Measurements from ENCODE around the gene ROR1.

DNA sequence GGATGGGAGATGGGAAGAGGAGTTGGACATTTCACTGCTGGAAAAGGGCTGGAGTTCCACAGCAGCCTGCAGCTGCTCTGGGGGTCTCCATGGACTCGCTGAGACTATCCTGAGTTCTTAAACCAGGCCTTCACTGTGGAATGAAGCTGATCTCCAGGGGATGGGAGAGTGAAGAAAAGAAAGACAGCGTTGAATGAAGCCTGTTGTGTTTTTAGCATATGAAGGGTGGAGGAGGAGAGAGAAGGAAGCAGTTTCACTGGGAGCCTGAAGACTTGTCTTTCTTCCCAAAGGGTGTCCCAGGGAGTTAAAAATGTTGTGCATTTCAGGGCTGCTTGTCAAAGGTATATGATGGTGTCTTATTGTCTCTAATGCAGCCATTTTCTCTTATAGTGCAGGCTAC, 9.2 kb downstream of the ROR1 start:
- TF ChIP-seq CTCF (IDR thresholded peaks at IDR 0.05 in 2 of 3, conservative IDR thresholded peaks at IDR 0.05 in 1 of 3; ENCODE audit: borderline replicate concordance in 1 of 3, insufficient read depth in 1 of 3, low read depth in 2 of 3, low read length in 2 of 3) = no peak
- no peak for TF ChIP-seq POLR2A (IDR thresholded peaks at IDR 0.05; ENCODE audit: borderline replicate concordance, extremely low read depth, insufficient read depth, insufficient read length)
- no peak for TF ChIP-seq JUND (IDR thresholded peaks at IDR 0.05)
- no peak for TF ChIP-seq EZH2 (IDR thresholded peaks at IDR 0.05)
- no peak for TF ChIP-seq POLR2AphosphoS5 (IDR thresholded peaks at IDR 0.05; ENCODE audit: low read depth, low read length)
- TF ChIP-seq EGR1 (IDR thresholded peaks at IDR 0.05; ENCODE audit: low read depth) = no peak

Measured in HCT116 (cell line).